ENCODE measurements around the gene PPFIBP2.

PPFIBP2 gene

DNA sequence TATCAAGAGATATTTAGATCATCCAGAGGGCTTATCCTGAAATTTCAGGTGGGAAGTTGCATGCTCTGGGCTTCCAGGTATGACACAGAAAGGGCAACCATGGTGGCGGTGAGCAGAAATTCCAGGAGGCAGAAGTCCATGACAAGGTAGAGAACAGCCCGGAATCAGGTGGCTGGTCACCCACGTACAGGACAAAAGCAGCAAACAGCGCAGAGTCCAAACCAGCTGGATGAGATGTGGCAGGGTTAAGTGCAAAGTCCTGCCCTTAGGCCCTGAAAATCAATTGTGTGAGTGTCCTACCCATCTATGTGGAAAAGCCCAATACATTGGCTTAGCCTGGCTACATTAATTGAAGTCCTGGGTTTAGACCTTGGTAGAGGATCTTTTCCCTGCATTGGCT, 11.6 kb downstream of the PPFIBP2 start:
- DNase-seq (ENCODE audit: insufficient read length, low spot score) (no peak), FAIRE-seq (no peak)

DNA sequence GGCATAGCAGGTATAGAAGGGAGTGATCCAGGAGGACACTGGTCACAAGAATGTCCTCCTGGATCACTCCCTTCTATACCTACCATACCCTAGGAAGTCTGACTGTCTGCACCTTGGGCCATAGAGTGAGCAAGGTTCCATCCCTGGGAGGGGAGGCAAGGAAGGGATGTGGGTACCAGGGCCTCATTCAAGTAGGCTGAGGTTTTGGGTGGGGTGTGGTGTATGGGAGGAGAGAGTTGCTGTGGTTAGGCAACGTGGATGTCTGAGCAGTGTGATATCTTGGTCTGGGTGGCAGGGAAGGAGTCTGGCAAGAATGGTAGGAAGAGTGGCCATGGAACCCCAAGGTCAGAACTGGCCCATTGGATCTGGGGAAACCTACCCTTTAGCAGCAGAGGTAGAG, 13.2 kb downstream of the PPFIBP2 start:
- DNase-seq (ENCODE audit: insufficient read length, low spot score) (no peak), FAIRE-seq (no peak)
- no peak for TF ChIP-seq POLR2A (IDR thresholded peaks at IDR 0.05; ENCODE audit: low read depth, low read length)

More for the DNA sequence above, 11.6 kb downstream of the PPFIBP2 start:
- no peak for TF ChIP-seq POLR2A (IDR thresholded peaks at IDR 0.05; ENCODE audit: low read depth, low read length)

DNA sequence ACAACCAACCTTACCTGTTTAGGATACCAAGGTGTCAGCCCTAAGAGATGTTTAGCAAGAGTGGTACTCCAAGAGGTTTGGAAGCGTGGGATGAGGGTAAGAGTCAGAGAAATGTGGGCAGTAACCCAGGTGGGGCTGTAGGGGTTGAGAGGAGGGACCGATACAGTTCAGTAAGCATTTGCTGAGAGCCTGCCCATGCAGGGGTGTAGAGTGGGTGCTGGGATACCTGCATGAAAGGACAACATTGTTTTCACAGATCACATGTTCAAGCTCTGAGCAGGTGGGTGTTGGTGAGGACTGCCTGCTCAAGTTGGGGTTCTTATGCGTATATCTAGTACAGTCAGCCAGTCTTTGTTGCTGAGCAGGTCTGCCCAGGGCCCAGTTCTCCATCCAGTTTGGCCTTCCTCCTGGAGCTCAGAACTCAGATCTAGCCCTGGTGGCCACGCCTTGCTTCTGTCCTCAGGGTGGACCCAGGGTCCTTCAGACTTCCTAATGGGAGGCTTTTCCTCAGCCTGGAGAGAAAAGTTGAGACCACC, 14.8 kb downstream of the PPFIBP2 start:
- TF ChIP-seq POLR2A (IDR thresholded peaks at IDR 0.05; ENCODE audit: low read depth, low read length), result no peak
- no peak for DNase-seq (ENCODE audit: insufficient read length, low spot score)
- no peak for FAIRE-seq

DNA sequence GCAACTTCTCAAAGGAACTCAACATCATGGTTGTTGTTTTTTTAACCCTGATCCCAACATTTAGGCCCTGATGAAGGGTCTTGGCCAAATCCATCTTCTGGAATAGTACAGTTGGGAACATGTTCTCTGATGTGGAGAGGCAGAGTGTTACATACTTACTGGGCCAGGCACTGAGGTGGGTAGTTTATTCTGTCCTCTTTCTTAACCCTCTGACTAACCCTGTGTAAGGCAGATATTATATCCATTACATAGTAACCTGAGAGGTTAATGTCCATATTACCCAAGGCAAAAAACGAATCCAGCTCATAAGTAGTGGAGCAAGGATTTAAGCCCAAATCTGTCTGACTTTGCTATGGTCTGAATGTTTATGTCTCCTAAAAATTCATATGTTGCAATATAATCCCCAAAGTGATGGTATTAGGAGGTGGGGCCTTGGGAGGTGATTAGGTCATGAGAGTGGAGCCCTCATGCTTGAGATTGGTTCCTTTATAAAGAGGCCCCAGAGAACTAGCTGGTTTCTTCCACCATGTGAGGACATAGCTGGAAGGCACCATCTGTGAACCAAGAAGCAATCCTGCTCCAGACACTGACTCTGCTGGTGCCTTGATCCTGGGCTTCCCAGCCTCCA, 16.3 kb downstream of the PPFIBP2 start:
- FAIRE-seq (no peak), DNase-seq (ENCODE audit: insufficient read length, low spot score) (no peak)
- no peak for TF ChIP-seq POLR2A (IDR thresholded peaks at IDR 0.05; ENCODE audit: low read depth, low read length)

DNA sequence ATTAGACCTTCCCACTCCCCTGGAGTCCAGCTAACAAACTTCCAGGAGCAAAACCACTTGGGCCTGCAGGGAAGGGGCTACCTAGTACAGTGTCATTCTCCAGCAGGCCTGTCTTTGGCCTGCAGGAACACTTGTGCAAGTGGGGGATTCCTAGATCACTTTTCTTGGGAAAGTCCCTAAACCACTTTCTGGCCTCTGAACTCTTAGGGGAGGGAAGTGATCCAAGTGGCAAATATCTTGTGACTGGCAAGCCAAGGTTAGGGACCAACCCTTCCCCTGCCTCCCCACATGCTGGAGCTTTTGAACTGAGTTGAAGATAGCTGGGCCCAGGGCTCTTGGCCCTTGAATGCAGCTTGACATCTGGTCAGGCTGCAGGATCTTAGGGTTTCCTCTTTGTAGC, 17.2 kb downstream of the PPFIBP2 start:
- no peak for DNase-seq (ENCODE audit: insufficient read length, low spot score)
- FAIRE-seq, result no peak
- TF ChIP-seq POLR2A (IDR thresholded peaks at IDR 0.05; ENCODE audit: low read depth, low read length), result no peak

DNA sequence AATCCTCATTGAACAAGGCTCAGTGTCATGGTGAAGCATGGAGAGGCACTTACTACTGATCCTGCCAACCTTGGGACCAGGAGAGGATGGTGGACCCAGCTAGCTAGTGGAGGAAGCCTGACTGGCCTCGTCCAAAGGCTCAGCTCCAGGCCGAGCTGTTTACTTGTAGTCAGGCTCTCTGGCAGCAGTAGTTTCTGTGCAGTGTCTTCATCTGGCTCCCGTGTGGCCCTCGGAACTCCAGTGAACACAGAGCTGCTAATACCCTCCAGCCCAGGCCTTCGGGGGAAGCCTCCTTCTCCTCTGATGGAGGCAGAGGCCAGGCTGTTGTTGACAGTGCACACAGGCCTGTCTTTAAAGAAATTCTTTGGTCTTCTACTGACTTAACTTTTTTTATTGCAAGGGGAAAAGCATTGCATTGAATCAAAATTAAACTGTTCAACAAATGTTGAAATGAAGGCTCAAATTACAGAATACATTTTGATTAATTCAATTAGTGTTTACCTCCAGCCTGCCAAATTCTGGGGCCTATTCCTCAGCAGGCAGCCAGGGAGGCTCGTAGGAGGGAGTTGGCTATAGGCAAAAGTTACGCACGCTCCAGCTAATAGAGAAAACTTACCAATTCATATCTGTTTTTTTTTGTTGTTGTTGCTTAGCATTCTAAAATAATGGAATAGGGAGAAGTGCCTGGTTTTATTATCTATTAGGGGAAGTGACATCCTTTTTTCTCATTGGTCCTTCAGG, 18.8 kb downstream of the PPFIBP2 start:
- no peak for DNase-seq (ENCODE audit: insufficient read length, low spot score)
- TF ChIP-seq POLR2A (IDR thresholded peaks at IDR 0.05; ENCODE audit: low read depth, low read length), result no peak
- no peak for FAIRE-seq

DNA sequence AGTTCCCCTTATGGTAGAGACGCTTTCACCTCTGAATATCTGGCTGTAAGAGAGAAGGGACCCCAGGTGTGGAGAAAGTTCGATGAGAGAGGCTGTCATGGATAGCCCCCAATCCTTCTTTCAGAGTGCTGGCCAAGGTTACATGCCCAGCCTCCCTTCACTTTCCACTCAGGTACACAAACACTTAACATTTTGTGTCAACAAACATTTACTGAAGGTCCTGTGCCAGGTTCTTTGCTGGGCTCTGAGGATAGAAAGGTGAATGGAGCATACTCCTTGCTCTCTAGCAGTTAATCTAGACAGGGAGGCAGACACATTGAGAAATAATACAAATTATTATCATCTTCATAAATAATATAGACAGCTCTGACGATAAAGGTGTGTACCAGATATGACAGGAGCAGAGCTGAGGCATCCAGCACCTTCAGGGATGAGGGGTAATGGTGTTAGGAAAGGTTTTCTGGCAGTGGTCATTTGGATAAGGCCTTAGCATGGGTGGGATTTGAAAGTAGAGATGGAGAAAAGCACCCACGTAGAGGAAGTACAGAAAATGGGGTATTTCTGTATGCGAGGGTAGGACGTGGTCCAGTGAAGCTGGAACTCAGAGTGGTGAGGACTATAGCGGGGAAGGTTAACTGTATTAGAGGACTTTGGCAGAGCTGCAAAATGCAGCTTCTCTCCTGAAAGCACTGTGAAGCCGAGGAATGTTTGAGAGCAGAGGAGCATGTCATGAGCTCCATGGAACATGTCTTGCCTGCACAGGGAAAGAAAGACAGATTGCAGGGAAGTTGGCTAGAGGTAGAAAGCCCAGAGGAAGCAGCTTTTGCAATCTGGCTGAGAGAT, 19.6 kb downstream of the PPFIBP2 start:
- DNase-seq (ENCODE audit: insufficient read length, low spot score), result no peak
- FAIRE-seq, result no peak
- no peak for TF ChIP-seq POLR2A (IDR thresholded peaks at IDR 0.05; ENCODE audit: low read depth, low read length)

DNA sequence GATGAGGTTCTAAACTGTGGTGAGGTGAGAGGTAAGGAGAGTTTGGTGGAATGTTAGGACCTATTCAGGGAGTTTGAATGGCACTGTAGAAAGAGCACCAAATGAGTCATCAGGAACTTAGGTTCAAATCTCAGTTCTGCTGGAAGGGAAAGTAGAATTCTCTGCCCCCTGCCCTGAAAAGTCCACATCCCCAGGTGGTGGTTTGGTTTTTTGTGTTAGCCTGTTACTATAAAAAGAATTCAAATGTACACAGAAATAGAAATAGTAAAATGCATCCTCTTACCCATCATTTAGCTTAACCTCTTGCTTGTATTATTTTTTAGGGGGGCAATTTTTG, 20.2 kb downstream of the PPFIBP2 start:
- FAIRE-seq, result no peak
- TF ChIP-seq POLR2A (IDR thresholded peaks at IDR 0.05; ENCODE audit: low read depth, low read length), result no peak

DNA sequence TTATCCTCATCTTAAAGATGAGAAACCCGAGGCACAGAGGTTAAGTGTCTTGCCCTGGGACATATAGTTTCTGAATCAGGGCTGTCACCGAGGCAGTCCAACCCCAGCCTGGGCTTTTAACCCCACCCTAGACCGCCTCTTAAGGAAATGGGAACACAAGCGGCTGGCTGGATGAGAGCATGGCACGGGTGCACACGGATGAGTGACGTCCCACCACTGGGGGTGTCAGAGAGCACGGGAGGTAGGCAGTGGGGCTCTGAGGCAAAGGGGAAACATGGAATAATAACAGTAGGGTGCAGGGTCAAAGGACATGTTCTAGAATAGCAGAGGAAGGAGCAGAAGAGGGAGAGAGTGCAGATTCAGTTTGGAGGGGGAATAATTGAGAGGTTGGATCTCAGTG, 22.3 kb downstream of the PPFIBP2 start:
- no peak for TF ChIP-seq POLR2A (IDR thresholded peaks at IDR 0.05; ENCODE audit: low read depth, low read length)
- no peak for DNase-seq (ENCODE audit: insufficient read length, low spot score)
- no peak for FAIRE-seq

More for the DNA sequence above, 20.2 kb downstream of the PPFIBP2 start:
- DNase-seq (ENCODE audit: insufficient read length, low spot score), result no peak

DNA sequence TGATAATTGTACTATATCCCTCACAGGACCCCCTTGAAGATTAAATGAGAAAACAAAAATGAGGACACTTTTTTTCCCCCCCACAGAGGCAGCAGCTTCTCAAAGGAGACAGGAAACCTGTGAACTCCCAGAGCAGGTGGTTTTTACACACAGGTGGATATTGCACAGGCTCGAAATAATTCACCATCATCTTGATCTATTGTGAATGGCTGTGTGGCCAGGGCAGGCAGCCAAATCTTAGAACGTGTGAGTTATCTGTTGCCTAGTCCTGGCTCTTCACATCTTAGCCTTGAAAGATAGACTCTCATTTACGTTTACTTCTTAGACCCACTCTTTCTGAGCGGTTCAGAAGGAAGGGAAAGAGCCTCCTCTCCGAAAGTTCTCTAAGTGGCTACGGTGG, 23.5 kb downstream of the PPFIBP2 start:
- no peak for FAIRE-seq
- no peak for TF ChIP-seq POLR2A (IDR thresholded peaks at IDR 0.05; ENCODE audit: low read depth, low read length)
- no peak for DNase-seq (ENCODE audit: insufficient read length, low spot score)

DNA sequence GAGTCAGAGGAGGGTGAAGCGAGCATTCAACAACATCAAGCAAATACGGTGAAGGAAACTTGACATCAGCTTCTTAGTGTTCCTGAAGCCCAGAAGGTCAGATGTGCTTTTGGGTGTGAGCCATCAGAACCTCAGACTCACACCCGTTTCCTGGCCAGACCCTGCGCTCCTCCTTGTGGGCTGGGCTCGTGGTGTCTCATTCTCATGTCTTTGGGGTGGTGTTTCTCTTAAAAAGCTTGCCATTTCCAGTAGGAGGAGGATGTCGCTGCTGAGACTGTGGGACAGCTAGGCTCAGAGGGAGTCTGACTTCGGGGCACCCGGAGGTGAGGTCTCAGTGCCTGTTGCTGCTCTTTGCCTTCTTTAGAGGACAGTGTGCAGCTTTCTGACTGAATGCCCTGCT, 24.2 kb downstream of the PPFIBP2 start:
- FAIRE-seq, result no peak
- no peak for DNase-seq (ENCODE audit: insufficient read length, low spot score)
- no peak for TF ChIP-seq POLR2A (IDR thresholded peaks at IDR 0.05; ENCODE audit: low read depth, low read length)

DNA sequence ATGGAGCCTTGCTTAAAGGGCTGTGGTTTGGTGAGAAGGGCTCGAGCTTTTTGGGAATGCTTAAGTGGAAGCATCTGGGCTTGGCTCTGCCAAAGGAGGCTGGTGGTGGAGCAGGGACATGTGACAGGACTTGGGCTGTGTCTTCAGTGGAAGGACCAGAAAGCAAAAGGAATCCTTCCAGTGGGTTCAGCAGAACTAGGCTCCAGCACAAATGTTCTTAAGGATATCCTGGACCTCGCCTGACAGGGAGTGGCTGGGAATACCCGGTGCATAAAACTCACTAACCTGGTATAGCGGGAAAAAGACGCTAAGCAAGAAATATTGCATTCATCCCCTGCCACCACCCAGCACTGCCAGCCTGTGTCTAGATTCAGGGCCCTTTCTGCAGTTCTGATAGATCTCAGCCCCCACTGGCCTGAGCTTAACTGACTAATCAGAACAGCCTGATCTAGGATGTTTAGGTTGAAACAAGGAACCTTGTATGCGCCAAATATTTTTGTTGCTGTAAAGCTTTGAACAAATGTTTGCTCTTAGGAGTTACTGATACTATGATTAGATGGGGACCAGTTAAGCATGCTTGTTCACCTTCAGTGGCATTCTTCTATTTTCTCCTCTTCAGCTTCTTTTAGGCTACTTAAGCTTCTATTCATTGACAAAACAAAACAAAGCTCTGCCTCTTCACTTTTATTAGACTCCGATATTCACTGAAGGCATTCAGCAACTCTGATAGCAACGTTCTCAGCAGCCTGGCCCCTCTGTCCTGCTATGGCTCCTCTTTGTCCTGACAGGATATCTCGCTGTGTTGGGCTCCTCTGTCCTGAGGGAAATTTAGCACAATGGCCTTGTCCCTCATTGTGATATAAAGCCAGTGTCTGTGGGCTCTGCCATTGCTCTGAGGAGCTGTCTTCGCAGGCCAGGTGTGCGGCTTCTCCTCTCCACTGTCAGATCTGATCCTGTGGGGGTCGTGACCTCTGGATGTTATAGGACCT, 25.0 kb downstream of the PPFIBP2 start:
- FAIRE-seq (no peak), DNase-seq (ENCODE audit: insufficient read length, low spot score) (no peak)
- TF ChIP-seq POLR2A (IDR thresholded peaks at IDR 0.05; ENCODE audit: low read depth, low read length), result no peak

DNA sequence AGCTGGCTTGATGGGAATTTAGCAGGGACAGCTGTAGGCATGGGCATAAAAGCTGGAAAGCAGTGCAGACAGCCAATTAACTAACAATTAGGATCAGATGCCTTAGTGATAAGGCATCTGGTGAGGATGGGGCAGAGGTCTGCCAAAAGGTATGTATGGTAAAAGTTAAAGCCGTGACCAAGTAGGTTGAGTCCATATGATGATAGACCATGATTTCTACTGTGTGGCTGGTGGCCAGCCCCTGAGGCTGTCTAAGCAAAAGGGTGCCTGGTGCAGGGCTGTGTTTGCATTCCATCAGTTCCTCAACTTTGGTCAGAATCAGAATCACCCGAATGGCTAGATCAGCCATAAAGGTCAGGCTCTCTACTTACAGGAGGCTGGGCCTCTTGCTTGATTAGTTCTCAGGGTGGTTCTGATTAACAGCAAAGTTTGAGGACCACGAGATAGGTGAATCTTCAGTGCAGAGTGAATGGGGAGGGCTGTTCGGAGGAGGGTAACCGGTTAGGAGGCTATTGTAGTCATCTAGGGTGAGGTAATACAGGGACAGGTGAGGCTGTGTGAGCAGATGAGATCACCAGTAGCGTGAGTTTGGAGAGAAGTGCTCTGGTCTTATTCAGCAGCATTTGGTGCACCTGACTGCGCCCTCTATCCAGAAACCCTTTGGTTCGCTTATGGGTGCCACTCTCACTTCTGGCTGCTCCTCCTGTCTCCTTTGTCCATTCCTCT, 27.2 kb downstream of the PPFIBP2 start:
- FAIRE-seq (no peak), DNase-seq (ENCODE audit: insufficient read length, low spot score) (no peak)
- TF ChIP-seq POLR2A (IDR thresholded peaks at IDR 0.05; ENCODE audit: low read depth, low read length), result no peak
